Ramos (cell line): ENCODE data around the gene TLL1.

Experiments
- in situ Hi-C: fragments of 300-500 bp; cut with MboI; formaldehyde crosslinking; loops from one replicate; pipeline ENCODE4 v1.14.3; 2022; ENCODE audit warnings: low sequenced_read_pairs; ENCODE audit not compliant: unreplicated experiment

TLL1 gene

DNA sequence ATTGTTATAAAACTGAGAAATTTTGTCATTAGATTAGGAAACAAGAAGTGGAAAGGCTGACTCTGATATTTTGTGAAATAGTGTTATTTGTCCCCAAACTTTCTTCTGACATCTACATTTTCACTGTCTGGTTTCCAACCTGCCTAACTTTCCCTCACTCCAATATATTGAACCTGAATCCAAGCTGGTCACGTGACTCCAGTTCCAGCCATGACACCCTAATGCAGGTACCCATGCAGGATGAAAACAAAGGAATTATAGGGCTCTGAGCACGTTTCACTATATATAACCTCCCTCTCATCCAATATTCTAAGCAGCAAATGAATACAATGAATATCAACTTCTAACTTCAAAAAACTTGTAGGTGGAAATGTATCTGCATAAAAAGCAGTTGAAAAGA lies 231.6 kb downstream of the TLL1 start:
- in situ Hi-C loops = no loop called here

- in situ Hi-C loops = no loop called here
Measured at GRCh38 chr4:166121897-166122296, 248.9 kb downstream of the TLL1 start.

- in situ Hi-C loops = no loop called here
Measured at GRCh38 chr4:166123546-166123945, 250.5 kb downstream of the TLL1 start.

GRCh38 chr4:166128403-166128802 lies 255.4 kb downstream of the TLL1 start:
- in situ Hi-C loops = no loop called here

DNA sequence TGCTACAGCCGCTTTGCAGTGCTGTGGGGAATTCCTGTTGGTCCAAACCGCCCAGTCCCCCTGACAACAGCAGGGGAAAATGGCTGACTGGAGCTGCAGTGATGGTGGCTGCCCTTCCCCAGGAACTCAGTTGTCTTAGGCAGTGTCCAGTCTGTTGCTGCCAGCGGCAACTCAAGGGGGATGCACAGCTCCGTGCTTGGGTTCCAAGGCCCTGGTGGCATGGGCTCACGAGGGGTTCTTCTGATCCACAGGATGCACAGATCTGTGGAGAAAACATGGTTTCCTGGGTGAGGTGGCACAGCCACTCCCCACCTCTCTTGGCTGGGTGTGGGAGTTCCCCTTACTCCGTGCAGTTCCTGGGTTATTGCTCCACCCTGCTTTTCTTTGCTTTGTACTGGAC lies 261.2 kb downstream of the TLL1 start:
- in situ Hi-C loops = no loop called here

- in situ Hi-C loops = no loop called here
Measured at GRCh38 chr4:166140951-166141350, 267.9 kb downstream of the TLL1 start.

- in situ Hi-C loops = no loop called here
Measured at GRCh38 chr4:166143227-166143626, 270.2 kb downstream of the TLL1 start.

DNA sequence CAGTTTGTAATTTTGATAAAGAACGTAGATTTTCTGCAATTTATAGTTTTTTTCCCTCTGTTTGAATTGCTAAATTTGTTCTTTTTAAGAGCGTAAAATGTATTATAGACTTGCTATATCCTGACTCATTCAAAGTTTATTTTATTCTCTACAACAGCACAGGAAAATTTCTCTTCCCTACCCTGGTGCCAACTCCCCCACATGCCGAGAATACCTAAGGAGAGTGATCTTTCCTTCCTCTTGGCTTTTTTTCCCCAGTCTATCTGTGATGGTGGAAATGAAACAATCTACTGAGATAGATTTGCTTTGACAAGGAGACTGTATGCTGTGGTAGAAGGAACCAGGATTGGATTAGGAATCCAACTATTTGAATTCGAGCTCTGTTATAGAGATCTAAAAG lies 271.6 kb downstream of the TLL1 start:
- in situ Hi-C loops = no loop called here

DNA sequence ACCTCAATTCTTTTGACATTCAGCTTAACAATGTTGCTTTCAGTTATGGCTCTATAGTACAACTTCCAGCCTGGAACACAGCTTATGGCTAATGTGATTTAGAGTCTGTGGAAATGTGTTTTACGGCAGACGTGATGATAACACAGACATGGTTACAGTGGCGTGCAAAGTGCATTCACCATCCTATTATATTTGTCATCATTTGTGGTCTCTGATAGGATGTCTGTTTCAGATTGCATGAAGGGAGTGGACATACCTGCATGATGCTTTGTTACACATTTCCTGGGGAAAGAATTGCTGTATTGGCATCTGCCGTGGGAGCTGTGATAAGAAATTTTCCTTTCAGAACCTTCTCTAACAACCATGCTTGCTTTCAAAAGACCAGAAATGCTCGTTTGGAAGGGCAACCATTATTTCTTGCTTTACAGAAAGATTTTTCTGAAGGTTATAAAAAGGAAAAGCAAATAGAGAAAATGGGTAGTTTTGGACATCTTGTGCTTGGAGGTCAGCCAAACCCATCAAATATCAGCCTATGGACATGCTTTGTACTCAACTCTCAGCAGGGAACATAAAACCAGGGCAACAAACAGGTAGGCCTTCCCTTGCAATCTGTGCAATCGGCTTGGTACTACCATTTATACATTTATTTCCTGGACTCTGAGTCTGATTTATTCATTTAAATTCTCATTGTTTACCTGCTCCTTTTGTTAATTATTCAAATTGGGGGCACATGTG lies 273.9 kb downstream of the TLL1 start:
- in situ Hi-C loops = no loop called here
